ENCODE data around the gene WDR26.
"Not testable (repeated sequence)": the region's sequence is repeated elsewhere in the genome, so short reads cannot be mapped to it uniquely, and the experiment has no call there.

Gene WDR26

GRCh38 chr1:224433701-224434672 is 610 bp downstream of the WDR26 start:
- DNase-seq (ENCODE audit: low read depth in 2 of 3, low spot score in 1 of 3): peak in 1 of 3 donors; percentile 23

- DNase-seq (ENCODE audit: low read depth in 2 of 3, low spot score in 1 of 3): peak in 1 of 3 donors; percentile 12
Measured at GRCh38 chr1:224433041-224433691, 1.4 kb downstream of the WDR26 start.

GRCh38 chr1:224432672-224433040 is 1.9 kb downstream of the WDR26 start:
- no peak for DNase-seq (ENCODE audit: low read depth in 2 of 3, low spot score in 1 of 3)

- no peak for DNase-seq (ENCODE audit: low read depth in 2 of 3, low spot score in 1 of 3)
Measured at GRCh38 chr1:224432146-224432545, 2.5 kb downstream of the WDR26 start.

GRCh38 chr1:224431726-224432125 is 2.9 kb downstream of the WDR26 start:
- no peak for DNase-seq (ENCODE audit: low read depth in 2 of 3, low spot score in 1 of 3)

GRCh38 chr1:224430511-224431113 is 4.0 kb downstream of the WDR26 start:
- no peak for DNase-seq (ENCODE audit: low read depth in 2 of 3, low spot score in 1 of 3)

GRCh38 chr1:224429616-224430326 is 4.8 kb downstream of the WDR26 start:
- no peak for DNase-seq (ENCODE audit: low read depth in 2 of 3, low spot score in 1 of 3)

- not testable (repeated sequence) for DNase-seq (ENCODE audit: low read depth in 2 of 3, low spot score in 1 of 3)
Measured at GRCh38 chr1:224428713-224429112, 5.9 kb downstream of the WDR26 start.

GRCh38 chr1:224427346-224427745 is 7.3 kb downstream of the WDR26 start:
- DNase-seq (ENCODE audit: low read depth in 2 of 3, low spot score in 1 of 3): no peak

- not testable (repeated sequence) for DNase-seq (ENCODE audit: low read depth in 2 of 3, low spot score in 1 of 3)
Measured at GRCh38 chr1:224426869-224427268, 7.7 kb downstream of the WDR26 start.

- no peak for DNase-seq (ENCODE audit: low read depth in 2 of 3, low spot score in 1 of 3)
Measured at GRCh38 chr1:224425279-224425884, 9.2 kb downstream of the WDR26 start.

- DNase-seq (ENCODE audit: low read depth in 2 of 3, low spot score in 1 of 3): no peak
Measured at GRCh38 chr1:224420106-224420505, 14.5 kb downstream of the WDR26 start.

- DNase-seq (ENCODE audit: low read depth in 2 of 3, low spot score in 1 of 3): no peak
Measured at GRCh38 chr1:224411766-224412165, 22.8 kb downstream of the WDR26 start.

- DNase-seq (ENCODE audit: low read depth in 2 of 3, low spot score in 1 of 3): no peak
Measured at GRCh38 chr1:224408294-224408590, 26.4 kb downstream of the WDR26 start.

GRCh38 chr1:224407571-224408293 is 26.9 kb downstream of the WDR26 start:
- no peak for DNase-seq (ENCODE audit: low read depth in 2 of 3, low spot score in 1 of 3)

GRCh38 chr1:224406216-224406615 is 28.4 kb downstream of the WDR26 start:
- no peak for DNase-seq (ENCODE audit: low read depth in 2 of 3, low spot score in 1 of 3)

GRCh38 chr1:224405604-224405970 is 29.0 kb downstream of the WDR26 start:
- no peak for DNase-seq (ENCODE audit: low read depth in 2 of 3, low spot score in 1 of 3)

GRCh38 chr1:224404916-224405603 is 29.5 kb downstream of the WDR26 start:
- no peak for DNase-seq (ENCODE audit: low read depth in 2 of 3, low spot score in 1 of 3)

- no peak for DNase-seq (ENCODE audit: low read depth in 2 of 3, low spot score in 1 of 3)
Measured at GRCh38 chr1:224402472-224403036, 32.0 kb downstream of the WDR26 start.

GRCh38 chr1:224399887-224400286 is 34.7 kb downstream of the WDR26 start:
- DNase-seq (ENCODE audit: low read depth in 2 of 3, low spot score in 1 of 3): no peak
